ENCODE results near the gene GOLGA8K.
"Not testable (repeated sequence)": the region's sequence is repeated elsewhere in the genome, so short reads cannot be mapped to it uniquely, and the experiment has no call there.

DNA sequence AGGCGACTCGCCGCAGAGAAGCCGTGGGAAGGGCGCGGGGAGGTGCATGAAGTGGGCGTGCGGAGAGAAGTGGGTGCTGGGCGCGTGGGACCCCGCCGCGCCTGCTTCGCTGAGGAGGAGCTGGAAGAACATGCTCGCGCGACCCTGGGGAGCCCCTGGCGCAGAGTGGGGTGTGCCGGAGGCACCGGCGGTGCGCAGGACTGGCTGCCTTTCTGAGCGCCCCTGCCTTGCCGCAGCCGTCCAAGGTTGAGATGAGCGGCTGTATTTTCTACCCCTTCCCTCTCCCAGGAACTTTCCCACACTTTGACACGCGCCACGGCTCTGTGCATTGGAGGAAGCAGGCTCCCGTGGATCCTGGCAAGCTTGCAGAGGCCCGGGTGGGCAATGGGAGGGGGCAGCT is 56.1 kb downstream of the GOLGA8K start:
- TF ChIP-seq, protein P1, sequence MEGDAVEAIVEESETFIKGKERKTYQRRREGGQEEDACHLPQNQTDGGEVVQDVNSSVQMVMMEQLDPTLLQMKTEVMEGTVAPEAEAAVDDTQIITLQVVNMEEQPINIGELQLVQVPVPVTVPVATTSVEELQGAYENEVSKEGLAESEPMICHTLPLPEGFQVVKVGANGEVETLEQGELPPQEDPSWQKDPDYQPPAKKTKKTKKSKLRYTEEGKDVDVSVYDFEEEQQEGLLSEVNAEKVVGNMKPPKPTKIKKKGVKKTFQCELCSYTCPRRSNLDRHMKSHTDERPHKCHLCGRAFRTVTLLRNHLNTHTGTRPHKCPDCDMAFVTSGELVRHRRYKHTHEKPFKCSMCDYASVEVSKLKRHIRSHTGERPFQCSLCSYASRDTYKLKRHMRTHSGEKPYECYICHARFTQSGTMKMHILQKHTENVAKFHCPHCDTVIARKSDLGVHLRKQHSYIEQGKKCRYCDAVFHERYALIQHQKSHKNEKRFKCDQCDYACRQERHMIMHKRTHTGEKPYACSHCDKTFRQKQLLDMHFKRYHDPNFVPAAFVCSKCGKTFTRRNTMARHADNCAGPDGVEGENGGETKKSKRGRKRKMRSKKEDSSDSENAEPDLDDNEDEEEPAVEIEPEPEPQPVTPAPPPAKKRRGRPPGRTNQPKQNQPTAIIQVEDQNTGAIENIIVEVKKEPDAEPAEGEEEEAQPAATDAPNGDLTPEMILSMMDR (IDR thresholded peaks at IDR 0.05; ENCODE audit: insufficient read depth, low read length, poor library complexity, severe bottlenecking), result not testable (repeated sequence)
- not testable (repeated sequence) for TF ChIP-seq EZH2phosphoT487 (conservative IDR thresholded peaks at IDR 0.05; ENCODE audit: low read length)

Data from SU-DHL-6 (cell line).